ENCODE data around the gene RBM41. TPM values are rescaled to one million over a fixed set of nuclear protein-coding genes. Genes with fewer than 3 reads are reported as not detected.

Gene RBM41
- total RNA-seq, 1 donor, result 14.7 TPM

GRCh38 chrX:107025545-107025944 lies 93.1 kb downstream of the RBM41 start:
- TF ChIP-seq, protein P1, sequence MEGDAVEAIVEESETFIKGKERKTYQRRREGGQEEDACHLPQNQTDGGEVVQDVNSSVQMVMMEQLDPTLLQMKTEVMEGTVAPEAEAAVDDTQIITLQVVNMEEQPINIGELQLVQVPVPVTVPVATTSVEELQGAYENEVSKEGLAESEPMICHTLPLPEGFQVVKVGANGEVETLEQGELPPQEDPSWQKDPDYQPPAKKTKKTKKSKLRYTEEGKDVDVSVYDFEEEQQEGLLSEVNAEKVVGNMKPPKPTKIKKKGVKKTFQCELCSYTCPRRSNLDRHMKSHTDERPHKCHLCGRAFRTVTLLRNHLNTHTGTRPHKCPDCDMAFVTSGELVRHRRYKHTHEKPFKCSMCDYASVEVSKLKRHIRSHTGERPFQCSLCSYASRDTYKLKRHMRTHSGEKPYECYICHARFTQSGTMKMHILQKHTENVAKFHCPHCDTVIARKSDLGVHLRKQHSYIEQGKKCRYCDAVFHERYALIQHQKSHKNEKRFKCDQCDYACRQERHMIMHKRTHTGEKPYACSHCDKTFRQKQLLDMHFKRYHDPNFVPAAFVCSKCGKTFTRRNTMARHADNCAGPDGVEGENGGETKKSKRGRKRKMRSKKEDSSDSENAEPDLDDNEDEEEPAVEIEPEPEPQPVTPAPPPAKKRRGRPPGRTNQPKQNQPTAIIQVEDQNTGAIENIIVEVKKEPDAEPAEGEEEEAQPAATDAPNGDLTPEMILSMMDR (IDR thresholded peaks at IDR 0.05; ENCODE audit: insufficient read depth, low read depth, low read length), result peak; percentile 65
- no peak overlapping the region for H3K4me3 ChIP-seq (ENCODE audit: low read depth, low read length)
- DNase-seq (ENCODE audit: low read depth), result peak; percentile 33

DNA sequence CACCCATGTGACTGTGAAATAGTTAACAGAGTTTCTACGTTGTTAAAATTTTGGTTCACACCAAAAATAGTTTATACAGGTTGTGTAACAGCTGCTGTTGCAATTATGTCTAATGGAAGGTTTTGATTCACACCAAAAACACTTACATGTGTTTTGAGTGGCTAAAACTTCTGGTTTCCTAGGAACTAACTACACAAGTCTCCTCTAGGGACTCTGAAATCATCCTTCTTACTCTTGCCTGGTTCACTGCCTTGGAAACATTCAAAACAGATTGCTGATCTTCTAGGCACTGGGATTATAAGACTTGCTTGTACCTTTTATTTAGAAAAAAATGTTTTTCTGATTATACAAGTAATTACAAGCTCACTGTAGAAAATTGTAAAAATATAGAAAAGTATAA lies 103.7 kb downstream of the RBM41 start:
- DNase-seq (ENCODE audit: low read depth), result peak; percentile 10
- H3K4me3 ChIP-seq (ENCODE audit: low read depth, low read length), result no peak overlapping the region
- TF ChIP-seq, protein P1 (IDR thresholded peaks at IDR 0.05; ENCODE audit: insufficient read depth, low read depth, low read length), result no peak

Other genes starting within 250 kb of the RBM41 start
- not detected in 2 replicates for gene RIPPLY1, start 215.5 kb downstream of the RBM41 start, total RNA-seq
- gene CLDN2, start 198.4 kb downstream of the RBM41 start, total RNA-seq, result not detected in 2 replicates
- 30.6 and 33.7 TPM in 2 replicates for gene MORC4, start 118.6 kb downstream of the RBM41 start, total RNA-seq
- under 0.01 TPM in 1 of 2 replicates, not detected in the other for gene NUP62CL, start 87.6 kb upstream of the RBM41 start, total RNA-seq
- not detected in 2 replicates for gene DNAAF6, start 87.8 kb upstream of the RBM41 start, total RNA-seq